ENCODE measurements around the gene SINHCAF.

DNA sequence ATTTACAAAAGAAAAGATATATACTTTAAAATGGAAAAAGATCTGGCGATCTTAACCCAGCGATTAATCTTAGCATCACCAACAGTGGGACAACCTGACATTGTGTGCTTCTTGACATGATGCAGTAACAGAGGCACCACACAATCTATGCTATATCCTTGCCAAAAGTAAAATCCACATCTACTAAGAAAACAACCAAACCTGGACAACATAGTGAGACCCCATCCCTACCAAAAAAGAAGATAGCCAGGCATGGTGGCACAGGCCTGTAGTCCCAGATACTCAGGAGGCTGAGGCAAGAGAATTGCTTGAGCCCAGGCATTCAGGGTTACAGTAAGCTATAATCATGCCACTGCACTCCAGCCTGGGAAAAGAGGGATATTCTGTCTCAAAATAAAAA is 50.5 kb downstream of the SINHCAF start:
- TF ChIP-seq, protein P1, sequence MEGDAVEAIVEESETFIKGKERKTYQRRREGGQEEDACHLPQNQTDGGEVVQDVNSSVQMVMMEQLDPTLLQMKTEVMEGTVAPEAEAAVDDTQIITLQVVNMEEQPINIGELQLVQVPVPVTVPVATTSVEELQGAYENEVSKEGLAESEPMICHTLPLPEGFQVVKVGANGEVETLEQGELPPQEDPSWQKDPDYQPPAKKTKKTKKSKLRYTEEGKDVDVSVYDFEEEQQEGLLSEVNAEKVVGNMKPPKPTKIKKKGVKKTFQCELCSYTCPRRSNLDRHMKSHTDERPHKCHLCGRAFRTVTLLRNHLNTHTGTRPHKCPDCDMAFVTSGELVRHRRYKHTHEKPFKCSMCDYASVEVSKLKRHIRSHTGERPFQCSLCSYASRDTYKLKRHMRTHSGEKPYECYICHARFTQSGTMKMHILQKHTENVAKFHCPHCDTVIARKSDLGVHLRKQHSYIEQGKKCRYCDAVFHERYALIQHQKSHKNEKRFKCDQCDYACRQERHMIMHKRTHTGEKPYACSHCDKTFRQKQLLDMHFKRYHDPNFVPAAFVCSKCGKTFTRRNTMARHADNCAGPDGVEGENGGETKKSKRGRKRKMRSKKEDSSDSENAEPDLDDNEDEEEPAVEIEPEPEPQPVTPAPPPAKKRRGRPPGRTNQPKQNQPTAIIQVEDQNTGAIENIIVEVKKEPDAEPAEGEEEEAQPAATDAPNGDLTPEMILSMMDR (IDR thresholded peaks at IDR 0.05; ENCODE audit: low read depth, low read length, poor library complexity, severe bottlenecking) = no peak
- TF ChIP-seq EZH2phosphoT487 (IDR thresholded peaks at IDR 0.05; ENCODE audit: borderline replicate concordance, low read length) = no peak
